Adrenal gland (tissue), 12 donors: Measurements from ENCODE around the gene MYO1A. TPM values are rescaled to one million over a fixed set of nuclear protein-coding genes. Genes with fewer than 3 reads are reported as not detected.

Experiments used
- DNase-seq, 7 donors: peaks; one replicate each; pipeline ENCODE4 v3.0.0-alpha.2; 2019 to 2020
- H3K27ac ChIP-seq, 5 donors: fragments of 200-600 bp; sonication (generic) in 4 of 5; 1 replicate in 3 of 5; 2 replicates in 2 of 5; pipeline versions ENCODE4 v1.5.1 to v1.8.0; 2016 to 2020; ENCODE audit warnings: mild to moderate bottlenecking in 1 of 5
- H3K27me3 ChIP-seq: fragments of 200-600 bp; 2 replicates; pipeline ENCODE4 v1.8.0; 2021
- H3K36me3 ChIP-seq, 2 donors: fragments of 200-600 bp; replicated peaks in 1 of 2; 1 replicate in 1 of 2; 2 replicates in 1 of 2; pipeline versions ENCODE4 v1.5.1 to v1.8.0; 2018 to 2022
- H3K4me1 ChIP-seq, 2 donors: fragments of 200-600 bp; replicated peaks in 1 of 2; 1 replicate in 1 of 2; 2 replicates in 1 of 2; pipeline versions ENCODE4 v1.5.1 to v1.8.0; 2018 to 2021
- H3K4me3 ChIP-seq, 4 donors: fragments of 200-600 bp; sonication (generic) in 3 of 4; one replicate each; pipeline ENCODE4 v1.5.1; 2016 to 2018
- H3K9me3 ChIP-seq, 3 donors: fragments of 200-600 bp; sonication (generic) in 1 of 3; replicated peaks in 1 of 3; 1 replicate in 2 of 3; 2 replicates in 1 of 3; pipeline versions ENCODE4 v1.5.1 to v1.8.0; 2016 to 2021
- CTCF ChIP-seq, 6 experiments: fragments of 450-650 bp in 4 of 6; fragments of 200-600 bp in 2 of 6; sonication (generic) in 1 of 6; IDR thresholded peaks; 1 replicate in 5 of 6; 2 replicates in 1 of 6; pipeline versions ENCODE4 v1.5.1 to v1.8.0; 2016 to 2021; ENCODE audit warnings: antibody characterized with exemption in 6 of 6, mild to moderate bottlenecking in 2 of 6, moderate library complexity in 1 of 6
- POLR2A ChIP-seq, 2 donors: fragments of 450-650 bp; IDR thresholded peaks; one replicate each; pipeline ENCODE4 v1.6.1; 2017; ENCODE audit warnings: antibody characterized with exemption in 2 of 2, mild to moderate bottlenecking in 2 of 2, moderate library complexity in 1 of 2
- WGBS, 4 donors: extraction: QIAGEN DNeasy Blood & Tissue Kit in 2 of 4; methylation state at CpG; one replicate each; pipeline versions ENCODE4 v1.1.5 to v1.1.7; 2013 to 2017; 5-methylcytosine and 5-hydroxymethylcytosine counted together
- intact Hi-C, 2 donors: fragments of 100-400 bp; cut with DNase I; formaldehyde crosslinking; loops; one replicate each; pipeline versions ENCODE4 v1.14.1 to v1.15.0; 2022 to 2023
- polyA plus RNA-seq, 3 donors: library from polyadenylated mRNA; stranded (reverse); fragments of 200-250 nt in 2 of 3; fragments of 350-450 nt in 1 of 3; fragmentation: Illumina TruSeq in 1 of 3; extraction: RNeasy Lipid Tissue Mini Kit (QIAGEN cat#74804) in 1 of 3; gene quantifications; one replicate each; pipeline ENCODE4 v1.2.3, GENCODE V29; 2013 to 2014
- total RNA-seq, 9 donors: library from RNA; depleted of rRNA in 4 of 9; stranded (reverse); fragments of >200 nt in 4 of 9; fragments of 120-200 nt in 1 of 9; fragmentation: NEBNext Ultra II Directional in 1 of 9; extraction: Animal tissue kit (Norgen Biotek cat#: 25700) in 1 of 9; gene quantifications; one replicate each; pipeline versions ENCODE4 v1.1.0 to v1.2.4, GENCODE V29; 2013 to 2023
- donor health status: healthy with polysubstance abuse.
- donor health status: Bipolar disorder and iron deficiency.
- donor health status: DM: yes; HTN: yes; CAD: no.
- donor health status: DM: no; HTN: no; CAD: no.
- donor health status: DM: no; HTN: no; CAD: no.
- donor health status: DM: yes; HTN: yes; CAD: no.

The MYO1A gene
- total and polyA plus RNA-seq, 12 donors = under 0.01 to 1.6 (median 0.53) TPM; not detected in 1

GRCh38 chr12:57094208-57095160 is 44.6 kb upstream of the MYO1A start:
- 46 to 53% (median 49%) methylated on average over 9 to 15 of the region's 15 CpGs for WGBS, 4 donors
- Histone ChIP-seq H3K36me3 (peaks cover 0 to 77% of the 10 kb centered on the region in 2 donors), H3K27ac (peak overlapping the region in 3 of 5 donors; percentile 47 to 73 (median 61)), H3K4me3 (no peak overlapping the region), H3K4me1 (peaks cover 8 to 43% of the 10 kb centered on the region in 2 donors), H3K9me3 (no peaks in the 10 kb centered on the region), H3K27me3 (no peaks in the 10 kb centered on the region)
- intact Hi-C loops = no loop called here
- TF ChIP-seq CTCF (IDR thresholded peaks at IDR 0.05) (no peak), POLR2A (IDR thresholded peaks at IDR 0.05) (peak in 1 of 2 donors; percentile 3)
- peak in 3 of 7 donors; percentile 13 to 54 (median 30) for DNase-seq

GRCh38 chr12:57093415-57094207 is 43.7 kb upstream of the MYO1A start:
- peak; percentile 16 to 54 (median 38) for TF ChIP-seq CTCF (IDR thresholded peaks at IDR 0.05)
- no peak for TF ChIP-seq POLR2A (IDR thresholded peaks at IDR 0.05)
- 14 to 40% (median 39%) methylated on average over 10 to 24 of the region's 24 CpGs for WGBS, 4 donors

GRCh38 chr12:57092876-57093414 is 43.0 kb upstream of the MYO1A start:
- H3K4me1 ChIP-seq = peaks cover 12 to 47% of the 10 kb centered on the region in 2 donors
- 81 to 94% (median 85%) methylated on average over 3 to 4 of the region's 4 CpGs for WGBS, 4 donors
- no peak for TF ChIP-seq POLR2A (IDR thresholded peaks at IDR 0.05)
- no peak for TF ChIP-seq CTCF (IDR thresholded peaks at IDR 0.05)
- H3K9me3 ChIP-seq = no peaks in the 10 kb centered on the region
- H3K27me3 ChIP-seq = no peaks in the 10 kb centered on the region
- H3K27ac ChIP-seq = peak overlapping the region in 2 of 5 donors; percentile 61 to 73
- no peak overlapping the region for H3K4me3 ChIP-seq
- peaks cover 0 to 61% of the 10 kb centered on the region in 2 donors for H3K36me3 ChIP-seq
- intact Hi-C loops = no loop called here
- peak in 1 of 7 donors; percentile 22 for DNase-seq

More at GRCh38 chr12:57093415-57094207, 43.7 kb upstream of the MYO1A start:
- Histone ChIP-seq H3K27me3 (no peaks in the 10 kb centered on the region), H3K4me1 (peaks cover 8 to 43% of the 10 kb centered on the region in 2 donors), H3K36me3 (peaks cover 0 to 68% of the 10 kb centered on the region in 2 donors), H3K4me3 (no peak overlapping the region), H3K27ac (peak overlapping the region in 3 of 5 donors; percentile 47 to 73 (median 61)), H3K9me3 (no peaks in the 10 kb centered on the region)
- intact Hi-C loops = no loop called here
- DNase-seq = peak; percentile 63 to 89 (median 72)
